Forelimb muscle (tissue), 1 donor: ENCODE data around the gene STK39. TPM values are rescaled to one million over a fixed set of nuclear protein-coding genes. Genes with fewer than 3 reads are reported as not detected.

Source experiments
- DNase-seq: peaks from one replicate; pipeline ENCODE4 v3.0.0-alpha.2; 2013; ENCODE audit warnings: low read depth
- polyA plus RNA-seq: library from polyadenylated mRNA; unstranded; fragments of 120-200 nt; gene quantifications from one replicate; pipeline ENCODE4 v1.2.1, GENCODE V29; 2013; ENCODE audit not compliant: insufficient read length

Gene STK39
- polyA plus RNA-seq, 1 donor: 17.1 TPM

DNA sequence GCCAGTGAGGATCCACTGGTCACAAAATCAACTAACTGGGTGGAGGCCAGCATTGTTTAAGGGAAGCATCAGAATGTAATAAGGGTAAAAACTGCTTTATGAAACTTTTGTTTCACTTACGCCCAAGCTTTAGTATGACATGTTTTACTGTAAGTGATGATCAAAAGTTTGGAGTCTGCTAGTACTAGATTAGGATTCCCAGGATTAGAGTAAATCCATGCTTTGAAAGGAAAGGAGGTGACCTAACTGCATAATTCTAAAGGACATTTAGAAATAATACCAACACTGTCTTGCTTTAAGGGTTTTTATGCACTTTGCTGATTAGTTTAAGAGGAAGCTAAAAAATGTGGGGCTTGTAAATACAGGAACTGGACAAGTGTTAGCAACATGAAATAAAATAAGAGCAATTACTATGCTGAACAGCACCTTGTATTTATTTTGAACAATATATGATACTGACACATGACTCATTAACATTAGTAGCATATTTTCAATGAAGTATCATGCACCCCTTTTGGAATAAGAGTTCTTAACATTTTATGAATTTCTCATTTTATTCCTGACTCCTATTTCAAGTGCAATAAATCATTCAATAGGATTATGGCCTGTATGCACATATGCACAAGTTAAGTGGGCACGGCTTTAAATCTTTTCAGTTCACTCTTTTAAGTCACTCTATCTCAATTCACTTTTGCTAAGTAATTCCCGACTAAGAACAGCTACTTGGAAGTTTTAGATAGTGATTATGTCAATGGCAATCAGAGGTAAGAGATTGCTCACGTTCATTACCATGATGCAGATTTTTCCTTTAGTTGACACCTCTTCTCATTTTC is 62.5 kb downstream of the STK39 start:
- DNase-seq: no peak

GRCh38 chr2:168183308-168183997 is 63.9 kb downstream of the STK39 start:
- no peak for DNase-seq

DNA sequence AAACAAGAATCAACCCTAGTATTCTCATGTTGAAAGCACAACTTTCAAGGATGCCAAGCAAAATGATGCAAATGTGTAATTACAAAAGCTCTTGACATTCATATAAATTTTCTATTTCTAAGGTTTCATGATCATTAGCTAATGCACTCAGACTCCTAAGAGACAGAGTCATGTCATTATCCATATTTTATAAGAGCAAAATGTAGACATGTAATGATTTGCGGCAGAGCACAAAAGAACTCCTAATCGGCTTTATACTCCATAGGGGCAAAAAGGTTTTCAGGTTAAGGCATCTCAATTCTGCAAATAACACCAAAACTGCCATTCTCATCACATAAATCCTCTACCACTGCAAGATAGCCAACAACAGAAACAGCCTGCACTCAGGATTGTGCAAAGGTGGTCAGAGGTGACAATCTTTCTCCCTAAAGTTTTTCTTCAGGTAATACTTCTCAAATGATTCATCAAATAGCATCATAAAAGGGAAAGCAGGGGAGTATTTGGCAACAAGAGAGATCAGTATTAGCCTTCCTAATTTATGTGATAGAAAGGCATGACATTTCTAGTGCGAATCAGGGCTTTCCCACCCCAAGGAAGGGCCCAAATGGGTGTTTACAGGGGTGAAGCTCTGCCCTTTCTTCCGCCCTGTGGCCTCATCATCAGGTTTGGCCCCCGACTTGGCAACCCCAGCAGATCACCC is 64.7 kb downstream of the STK39 start:
- no peak for DNase-seq

- DNase-seq: no peak
Measured at GRCh38 chr2:168181825-168182224, 65.6 kb downstream of the STK39 start.

GRCh38 chr2:168180914-168181313 is 66.5 kb downstream of the STK39 start:
- no peak for DNase-seq

- no peak for DNase-seq
Measured at GRCh38 chr2:168180483-168180882, 66.9 kb downstream of the STK39 start.

DNA sequence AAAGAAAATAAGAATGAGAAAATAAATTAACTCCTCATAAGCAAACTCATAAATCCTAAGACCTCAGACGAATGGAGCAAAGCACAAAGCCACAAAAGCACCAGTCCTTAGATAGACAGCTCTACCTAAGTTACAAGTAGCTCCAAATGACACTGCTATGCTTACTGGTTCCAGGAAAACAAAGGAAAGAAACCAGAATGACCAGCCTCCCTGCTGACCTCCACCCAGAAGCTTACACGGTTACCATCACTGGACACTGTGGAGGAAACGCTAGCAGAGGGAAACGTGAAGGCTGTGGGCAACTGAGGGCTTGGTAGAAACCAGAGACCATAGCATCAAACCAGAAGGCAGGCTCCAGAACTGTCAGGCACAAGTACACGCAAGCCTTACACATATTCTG is 67.8 kb downstream of the STK39 start:
- no peak for DNase-seq

DNA sequence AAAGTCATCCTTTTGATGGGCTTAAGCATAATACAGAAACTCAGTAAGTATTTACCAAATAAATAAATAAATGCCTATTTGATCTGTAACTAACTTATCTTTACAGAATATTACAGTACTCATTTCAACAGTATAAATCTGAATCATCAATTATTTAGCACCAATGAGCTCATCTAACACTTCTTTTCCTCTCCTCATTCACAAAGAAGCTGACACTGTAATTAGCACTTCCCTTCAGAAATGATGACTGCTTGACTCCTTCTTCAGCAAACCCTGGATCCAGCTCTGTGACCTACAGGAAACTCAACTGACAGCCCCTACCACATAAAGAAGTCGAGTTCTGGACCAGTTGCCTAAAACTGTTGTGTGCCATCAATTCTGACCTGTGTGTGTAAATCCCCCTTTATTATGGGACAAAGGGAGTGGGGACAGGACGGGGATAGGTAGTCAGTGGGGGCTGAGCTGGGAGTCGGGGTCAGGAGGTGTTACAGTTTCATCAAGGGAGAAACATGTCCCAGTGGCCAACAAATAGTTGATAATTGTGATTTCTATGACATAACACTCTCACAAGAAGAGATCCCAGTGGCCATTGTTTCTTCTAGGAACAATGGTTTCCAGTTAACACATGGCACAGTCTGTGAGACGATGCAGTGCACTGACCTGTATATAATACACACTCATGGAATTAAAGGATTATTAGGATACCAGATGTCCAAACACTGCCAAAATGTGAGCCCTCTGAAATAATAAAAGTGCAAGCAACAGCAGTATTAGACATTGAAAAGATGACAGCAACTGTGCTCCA is 68.7 kb downstream of the STK39 start:
- DNase-seq: no peak

DNA sequence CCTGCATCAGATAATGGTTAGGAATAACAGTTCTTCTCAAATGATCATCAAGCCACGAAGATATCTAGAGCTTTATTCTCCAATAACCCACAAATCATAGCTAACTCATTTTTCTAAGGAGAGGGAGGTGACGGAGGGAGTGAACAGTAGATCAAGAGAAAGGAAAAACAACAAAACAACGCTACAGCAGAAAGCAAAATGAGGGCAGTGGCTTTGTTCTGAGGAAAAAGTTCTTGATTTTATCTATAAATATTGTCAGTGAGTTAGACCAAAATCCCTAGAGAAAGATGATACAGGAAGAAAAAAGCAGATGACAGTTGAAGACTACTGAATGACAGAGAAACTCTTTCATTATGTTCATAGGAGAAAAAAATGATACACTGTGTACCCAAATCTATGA is 71.0 kb downstream of the STK39 start:
- no peak for DNase-seq

- DNase-seq: no peak
Measured at GRCh38 chr2:168175469-168175868, 71.9 kb downstream of the STK39 start.

DNA sequence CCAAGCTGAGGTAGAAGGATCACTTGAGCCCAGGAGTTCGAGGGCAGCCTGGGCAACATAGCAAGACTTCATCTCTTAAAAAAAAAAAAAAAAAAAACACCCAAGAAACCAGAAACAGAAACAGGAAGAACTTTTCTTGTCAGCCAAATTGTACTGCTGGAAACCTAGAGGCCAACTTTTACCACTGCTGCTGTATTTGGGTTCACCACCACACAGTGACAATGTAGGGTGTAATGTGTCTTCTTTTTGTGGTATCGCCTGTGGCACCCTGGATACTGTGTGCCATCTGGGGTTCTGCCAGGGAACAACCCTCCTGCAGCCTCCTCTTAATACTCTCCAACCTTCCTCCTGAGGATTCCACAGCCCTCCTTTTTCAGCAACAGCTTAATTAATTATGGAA is 72.6 kb downstream of the STK39 start:
- DNase-seq: no peak

- no peak for DNase-seq
Measured at GRCh38 chr2:168172071-168172470, 75.3 kb downstream of the STK39 start.

DNA sequence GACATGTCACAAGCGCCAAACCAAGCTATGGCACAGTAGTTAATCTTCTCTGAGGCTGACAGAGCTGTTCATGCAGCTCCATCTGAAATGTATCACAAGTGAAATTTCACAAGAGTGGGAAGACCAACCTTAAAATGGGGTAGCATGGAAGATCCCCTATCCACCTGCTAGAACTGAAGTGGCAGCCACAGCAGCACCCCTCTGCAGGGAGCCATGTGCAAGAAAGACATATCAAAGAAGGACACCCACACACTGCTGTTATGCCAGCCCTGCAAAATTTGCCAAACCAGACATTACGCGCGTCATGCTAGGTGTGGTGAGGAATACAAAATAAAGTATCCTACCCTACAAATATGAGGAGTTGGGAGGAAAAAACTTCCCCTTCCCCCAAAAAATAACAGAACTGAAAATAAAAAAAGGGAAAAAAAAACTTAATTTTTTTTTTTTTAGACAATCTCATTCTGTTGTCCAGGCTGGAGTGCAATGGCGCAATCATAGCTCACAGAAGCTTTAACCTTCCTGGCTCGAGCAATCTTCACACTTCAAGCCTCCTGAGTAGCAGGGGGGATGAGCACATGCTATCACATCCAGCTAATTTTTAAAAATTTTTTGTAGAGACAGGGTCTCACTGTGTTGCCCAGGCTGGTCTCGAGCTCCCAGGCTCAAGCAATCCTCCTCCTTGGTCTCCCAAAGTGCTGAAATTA is 76.2 kb downstream of the STK39 start:
- DNase-seq: no peak

DNA sequence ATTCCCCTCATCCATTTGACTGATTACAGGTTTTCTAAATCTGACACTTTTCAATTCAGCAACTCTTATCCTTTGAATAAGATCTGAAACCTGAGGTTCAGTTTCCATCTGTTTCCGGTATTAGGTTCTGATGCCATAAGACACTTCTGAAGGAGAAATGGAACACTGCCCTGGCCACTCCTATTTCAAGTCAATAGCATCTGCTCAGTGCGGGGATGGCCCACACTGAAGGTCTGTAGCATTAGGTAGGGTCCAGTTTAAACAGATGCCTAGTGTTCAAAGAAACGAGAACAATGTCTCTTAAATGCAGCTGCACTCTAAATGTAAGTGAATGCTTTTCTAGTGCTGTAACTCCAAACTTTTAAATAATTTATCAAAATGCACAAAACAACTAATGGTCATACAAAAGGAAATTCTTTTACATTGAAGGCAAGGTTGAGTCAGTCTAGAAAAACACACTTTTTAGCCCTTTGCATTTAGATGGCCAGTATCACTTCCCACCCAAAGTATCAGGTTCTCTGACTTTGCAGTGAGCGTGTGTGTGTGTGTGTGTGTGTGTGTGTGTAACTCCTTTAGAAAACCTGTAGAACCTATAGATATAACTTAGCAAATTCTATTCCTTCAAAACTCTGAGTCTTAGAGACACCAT is 78.2 kb downstream of the STK39 start:
- DNase-seq: no peak

GRCh38 chr2:168167511-168168263 is 79.7 kb downstream of the STK39 start:
- DNase-seq: no peak

- DNase-seq: no peak
Measured at GRCh38 chr2:168166902-168167510, 80.4 kb downstream of the STK39 start.

DNA sequence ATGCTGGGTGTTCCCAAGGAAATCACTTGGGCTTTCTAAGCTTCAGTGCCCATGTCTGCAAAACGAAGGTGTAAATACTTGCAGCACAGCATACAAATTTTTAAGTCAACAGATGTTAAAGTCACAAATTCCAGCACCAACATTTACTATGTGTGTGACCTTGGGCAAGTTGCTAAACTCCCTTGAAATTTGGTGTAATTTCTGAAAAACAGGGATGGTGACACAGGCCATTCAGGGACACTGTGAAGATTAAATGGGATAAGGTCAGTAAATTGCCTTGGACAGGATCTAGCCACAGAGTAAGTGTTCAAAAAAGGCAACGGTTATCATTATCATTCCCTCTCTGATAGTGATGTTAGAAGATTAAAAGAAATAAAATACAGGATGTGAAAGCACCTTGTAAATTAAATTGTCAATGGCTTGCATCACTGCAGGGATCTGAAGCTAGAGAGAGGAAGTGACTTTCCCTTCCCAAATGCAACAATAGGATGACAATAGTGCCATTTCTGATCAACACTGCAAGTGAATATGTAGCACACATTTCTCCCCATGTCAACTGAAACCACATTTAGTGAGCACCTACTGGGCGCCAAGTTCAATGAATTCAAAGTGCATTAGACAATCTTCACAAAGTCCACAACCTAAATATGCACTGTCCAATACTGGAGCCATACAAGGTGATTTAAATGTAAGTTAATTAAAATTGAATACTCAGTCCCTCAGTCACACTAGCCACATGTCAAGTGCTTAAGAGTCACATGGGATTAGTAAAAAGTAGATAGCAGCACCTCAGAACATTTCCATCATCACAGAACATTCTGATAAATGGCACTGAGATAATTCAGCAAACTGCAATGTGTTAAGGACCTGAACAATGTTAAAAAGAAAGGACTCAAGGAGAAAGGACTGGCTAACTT is 81.2 kb downstream of the STK39 start:
- no peak for DNase-seq

- no peak for DNase-seq
Measured at GRCh38 chr2:168165397-168165796, 82.0 kb downstream of the STK39 start.
